HEK293 (cell line): ENCODE measurements around the gene VWC2L.
A peak's percentile ranks its signal among the peaks of the same experiment; 100 is the strongest.

Experiments used
- CTCF ChIA-PET: fragments of 350-600 bp; formaldehyde crosslinking; extraction: SDS; loops from one replicate; lab custom pipeline; 2021; ENCODE audit warnings: antibody characterized with exemption; lab: Yijun Ruan, JAX
- POLR2A ChIA-PET: fragments of 300-600 bp; formaldehyde crosslinking; extraction: SDS; loops from one replicate; lab custom pipeline; 2020; ENCODE audit warnings: antibody characterized with exemption, inconsistent platforms; lab: Yijun Ruan, JAX
- H3K27ac ChIP-seq: fragments of 200-500 bp; sonication (Bioruptor generic); 2 replicates; pipeline ENCODE4 v1.5.1; 2014; ENCODE audit warnings: low read depth, low read length, control low read depth, inconsistent platforms; ENCODE audit errors: extremely low read depth
- H3K36me3 ChIP-seq, 2 experiments: fragments of 200-500 bp in 1 of 2; sonication (Bioruptor generic) in 1 of 2; 1 replicate in 1 of 2; 2 replicates in 1 of 2; pipeline ENCODE4 v1.5.1; 2014 to 2017; ENCODE audit warnings: inconsistent platforms in 2 of 2, low read length in 2 of 2; ENCODE audit not compliant: control insufficient read depth in 2 of 2, insufficient read depth in 1 of 2
- H3K4me1 ChIP-seq: fragments of 200-500 bp; sonication (Bioruptor generic); 2 replicates; pipeline ENCODE4 v1.5.1; 2014; ENCODE audit warnings: mild to moderate bottlenecking, low read length, inconsistent platforms; ENCODE audit not compliant: control insufficient read depth, insufficient read depth
- H3K4me3 ChIP-seq: 2 replicates; pipeline ENCODE4 v1.5.1; 2011; ENCODE audit warnings: low read depth, mild to moderate bottlenecking, control low read depth, low read length, moderate library complexity
- H3K9me3 ChIP-seq: fragments of 200-500 bp; sonication (Bioruptor generic); 2 replicates; pipeline ENCODE4 v1.5.1; 2014; ENCODE audit warnings: low read depth, low read length, inconsistent platforms; ENCODE audit not compliant: control insufficient read depth, insufficient read depth
- FEZF1 ChIP-seq: fragments of 450-650 bp; formaldehyde crosslinking; IDR thresholded peaks from 2 replicates; pipeline ENCODE4 v1.5.1; 2016; ENCODE audit warnings: missing biosample characterization, missing genetic modification characterization
- GLIS2 ChIP-seq: fragments of 450-650 bp; formaldehyde crosslinking; IDR thresholded peaks from 2 replicates; pipeline ENCODE4 v1.5.1; 2016; ENCODE audit warnings: missing biosample characterization, missing genetic modification characterization
- SCRT2 ChIP-seq: fragments of 450-650 bp; formaldehyde crosslinking; IDR thresholded peaks from 2 replicates; pipeline ENCODE4 v1.5.1; 2016; ENCODE audit warnings: missing biosample characterization, missing genetic modification characterization
- WT1 ChIP-seq: fragments of 450-650 bp; formaldehyde crosslinking; IDR thresholded peaks from 2 replicates; pipeline ENCODE4 v1.5.1; 2016; ENCODE audit warnings: missing biosample characterization, missing genetic modification characterization
- ZNF138 ChIP-seq: fragments of 450-650 bp; formaldehyde crosslinking; IDR thresholded peaks from 2 replicates; pipeline ENCODE4 v1.5.1; 2016; ENCODE audit warnings: missing biosample characterization, missing genetic modification characterization, borderline replicate concordance
- ZNF311 ChIP-seq: fragments of 450-650 bp; formaldehyde crosslinking; IDR thresholded peaks from 2 replicates; pipeline ENCODE4 v1.5.1; 2017; ENCODE audit warnings: missing biosample characterization, missing genetic modification characterization, borderline replicate concordance
- ZNF366 ChIP-seq: fragments of 450-650 bp; formaldehyde crosslinking; conservative IDR thresholded peaks from 2 replicates; pipeline ENCODE4 v1.5.1; 2016; ENCODE audit warnings: missing biosample characterization, missing genetic modification characterization
- ZNF510 ChIP-seq: fragments of 450-650 bp; formaldehyde crosslinking; IDR thresholded peaks from 2 replicates; pipeline ENCODE4 v1.5.1; 2018; ENCODE audit warnings: mild to moderate bottlenecking, missing genetic modification characterization, missing biosample characterization; ENCODE audit not compliant: insufficient replicate concordance
- ZNF621 ChIP-seq: fragments of 450-650 bp; formaldehyde crosslinking; IDR thresholded peaks from 2 replicates; pipeline ENCODE4 v1.5.1; 2017; ENCODE audit warnings: missing biosample characterization, missing genetic modification characterization
- ZNF677 ChIP-seq: fragments of 450-650 bp; IDR thresholded peaks from 2 replicates; pipeline ENCODE4 v1.5.0; 2018; ENCODE audit warnings: missing biosample characterization, mild to moderate bottlenecking, missing genetic modification characterization, moderate library complexity
- ZNF830 ChIP-seq: fragments of 450-650 bp; IDR thresholded peaks from 2 replicates; pipeline ENCODE4 v1.5.0; 2018; ENCODE audit warnings: missing biosample characterization, missing genetic modification characterization, low read depth, mild to moderate bottlenecking, moderate library complexity
- TF ChIP-seq, protein P1 (sequence below): fragments of 450-650 bp; formaldehyde crosslinking; IDR thresholded peaks from 2 replicates; pipeline ENCODE4 v1.5.1; 2016; ENCODE audit warnings: missing biosample characterization, missing genetic modification characterization
- TF ChIP-seq, protein P2 (sequence below): fragments of 450-650 bp; formaldehyde crosslinking; IDR thresholded peaks from 2 replicates; pipeline ENCODE4 v1.5.1; 2016; ENCODE audit warnings: missing biosample characterization, missing genetic modification characterization

Gene VWC2L

DNA sequence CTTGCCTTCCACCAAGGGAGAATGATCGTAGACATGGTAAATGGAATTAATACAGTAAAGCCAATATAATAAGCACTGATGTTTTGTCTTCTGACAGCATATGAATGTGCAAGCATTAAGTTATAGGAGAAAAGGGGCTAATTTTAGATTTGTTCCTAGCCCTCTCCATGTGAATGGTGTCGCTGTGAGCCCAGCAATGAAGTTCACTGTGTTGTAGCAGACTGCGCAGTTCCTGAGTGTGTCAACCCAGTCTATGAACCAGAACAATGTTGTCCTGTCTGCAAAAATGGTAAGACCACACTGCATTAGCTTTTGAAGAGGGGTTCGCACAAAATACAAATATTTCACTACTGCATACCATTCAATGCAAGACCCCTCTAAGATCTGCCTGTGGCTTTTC lies 25.6 kb downstream of the VWC2L start (continued):
- TF ChIP-seq, protein P1, sequence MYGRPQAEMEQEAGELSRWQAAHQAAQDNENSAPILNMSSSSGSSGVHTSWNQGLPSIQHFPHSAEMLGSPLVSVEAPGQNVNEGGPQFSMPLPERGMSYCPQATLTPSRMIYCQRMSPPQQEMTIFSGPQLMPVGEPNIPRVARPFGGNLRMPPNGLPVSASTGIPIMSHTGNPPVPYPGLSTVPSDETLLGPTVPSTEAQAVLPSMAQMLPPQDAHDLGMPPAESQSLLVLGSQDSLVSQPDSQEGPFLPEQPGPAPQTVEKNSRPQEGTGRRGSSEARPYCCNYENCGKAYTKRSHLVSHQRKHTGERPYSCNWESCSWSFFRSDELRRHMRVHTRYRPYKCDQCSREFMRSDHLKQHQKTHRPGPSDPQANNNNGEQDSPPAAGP (tag by site-specific recombination): no peak
- TF ChIP-seq ZNF510 (tag by site-specific recombination) (no peak), ZNF621 (tag by site-specific recombination) (no peak)

DNA sequence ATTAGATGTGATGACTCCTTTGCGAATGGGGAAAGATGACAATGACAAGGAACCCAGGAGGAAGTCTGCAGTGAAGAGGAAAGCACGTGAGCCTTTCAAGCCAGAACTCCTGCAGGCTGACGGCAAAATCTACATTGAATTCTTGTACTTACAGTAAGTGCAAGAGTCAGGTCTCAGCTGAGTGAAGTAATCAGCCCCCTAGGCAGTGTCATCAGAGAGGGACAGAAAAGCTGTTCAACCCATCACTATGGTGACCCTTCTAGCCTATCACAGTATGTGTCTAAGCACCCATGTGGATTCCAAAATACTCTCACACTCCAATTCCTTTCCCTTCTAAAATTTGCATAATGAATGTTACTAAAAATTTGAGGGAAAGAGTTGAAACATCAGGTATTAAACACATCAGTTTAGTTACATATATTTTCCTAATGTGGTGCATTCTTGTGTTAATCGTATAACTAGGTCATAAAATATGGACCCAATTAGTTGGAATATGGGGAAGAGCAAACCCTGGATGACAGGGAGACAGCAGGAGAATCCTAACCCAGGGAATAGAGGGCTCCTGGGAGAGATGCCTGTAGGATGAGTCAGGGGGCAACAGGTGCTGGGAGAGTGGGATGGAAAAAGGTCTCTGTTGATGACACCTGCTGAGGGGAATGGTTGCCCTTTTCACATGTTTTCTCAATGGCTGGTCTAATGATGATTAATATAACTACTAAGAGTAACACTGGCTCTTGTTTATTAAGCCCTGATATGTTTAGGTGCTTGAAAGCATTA lies 39.5 kb downstream of the VWC2L start:
- no peaks in the 10 kb centered on the region for H3K9me3 ChIP-seq
- H3K4me1 ChIP-seq: no peaks in the 10 kb centered on the region
- no peak overlapping the region for H3K4me3 ChIP-seq
- POLR2A ChIA-PET: no interaction called here
- no peak for TF ChIP-seq ZNF677 (tag by site-specific recombination)
- TF ChIP-seq SCRT2 (tag by site-specific recombination): peak; percentile 37; the same call in 1 of the 2 replicates
- CTCF ChIA-PET: no interaction called here
- no peaks in the 10 kb centered on the region for H3K36me3 ChIP-seq
- H3K27ac ChIP-seq: no peak overlapping the region

DNA sequence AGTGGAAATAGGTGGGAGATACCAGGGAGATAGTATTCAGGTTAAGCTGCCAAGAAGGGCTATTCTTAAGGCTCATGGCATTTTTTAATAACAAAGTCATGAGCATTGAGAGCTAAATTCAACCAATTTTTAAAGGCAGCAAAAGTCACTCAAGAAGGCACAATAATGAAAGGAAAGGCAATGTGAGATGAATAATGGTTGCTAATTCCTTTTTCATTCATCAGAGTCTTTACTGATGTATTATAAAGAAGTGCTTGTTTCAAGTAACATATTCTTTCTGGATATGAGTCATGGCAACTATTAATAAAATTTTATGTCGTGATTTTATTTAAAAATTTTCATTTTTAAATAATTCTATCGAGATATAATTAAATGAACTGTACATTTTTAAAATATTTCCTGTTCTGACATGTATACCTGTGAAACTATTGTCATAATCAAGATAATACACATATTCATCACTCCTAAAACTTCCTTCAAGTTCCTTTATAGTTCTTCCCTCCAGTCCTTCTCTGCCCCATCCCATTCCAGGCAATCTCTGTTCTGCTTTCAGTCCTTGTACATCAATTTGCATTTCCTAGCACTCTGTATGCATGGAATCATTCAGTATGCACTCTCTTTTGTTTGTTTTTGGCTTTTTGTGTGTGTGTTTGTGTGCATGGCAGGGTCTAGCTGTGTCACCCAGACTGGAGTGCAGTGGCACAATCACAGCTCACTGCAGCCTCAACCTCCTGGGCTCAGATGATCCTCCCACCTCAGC lies 40.8 kb downstream of the VWC2L start:
- H3K4me1 ChIP-seq: no peaks in the 10 kb centered on the region
- no peak overlapping the region for H3K27ac ChIP-seq
- POLR2A ChIA-PET: no interaction called here
- TF ChIP-seq ZNF830 (tag by site-specific recombination): no peak
- H3K4me3 ChIP-seq: no peak overlapping the region
- CTCF ChIA-PET: no interaction called here
- no peaks in the 10 kb centered on the region for H3K36me3 ChIP-seq
- H3K9me3 ChIP-seq: no peaks in the 10 kb centered on the region

DNA sequence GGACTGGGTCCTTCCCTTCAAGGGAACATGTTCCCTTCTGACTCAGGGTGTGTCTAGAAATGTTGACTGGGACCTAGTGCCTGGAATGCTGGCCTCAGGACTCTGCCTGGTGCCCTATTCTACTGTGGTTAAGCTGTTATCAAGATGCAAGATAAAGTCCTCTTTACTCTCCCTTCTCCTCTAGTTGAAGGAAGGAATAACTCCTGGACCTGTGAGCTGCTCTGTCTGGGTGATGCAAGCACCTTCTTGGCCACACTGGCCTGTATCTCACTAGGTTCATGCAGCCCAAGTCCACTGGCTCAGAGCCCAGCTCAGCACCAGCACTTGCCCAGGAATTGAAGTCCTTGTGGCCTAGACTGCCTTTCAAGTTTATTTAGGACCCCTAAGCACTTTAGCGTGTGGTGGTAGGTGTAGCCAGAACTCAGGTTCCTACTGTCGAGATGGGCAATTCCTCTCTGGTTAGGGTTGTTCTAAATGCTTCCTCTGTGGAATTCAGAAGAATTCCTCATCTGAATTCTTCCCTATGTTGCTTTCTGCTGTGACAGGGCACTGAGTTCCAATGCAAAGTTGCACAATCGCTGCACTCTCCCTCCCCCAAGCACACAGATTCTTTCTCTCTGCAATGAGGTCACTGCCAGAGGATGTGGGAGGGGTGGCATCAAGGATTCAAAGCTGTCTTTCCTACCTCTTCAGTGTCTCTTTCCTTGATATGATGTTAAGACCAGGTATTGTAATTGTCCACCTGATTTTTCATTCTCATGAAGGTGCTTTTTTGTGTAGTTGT lies 54.7 kb downstream of the VWC2L start:
- ChIA-PET POLR2A (no interaction called here), CTCF (no interaction called here)
- Histone ChIP-seq H3K4me3 (no peak overlapping the region), H3K9me3 (no peaks in the 10 kb centered on the region), H3K4me1 (no peaks in the 10 kb centered on the region), H3K36me3 (no peaks in the 10 kb centered on the region), H3K27ac (no peak overlapping the region)
- TF ChIP-seq WT1 (tag by site-specific recombination) (no peak), ZNF366 (tag by site-specific recombination) (no peak), ZNF311 (tag by site-specific recombination) (no peak), GLIS2 (tag by site-specific recombination) (no peak), FEZF1 (tag by site-specific recombination) (no peak)

DNA sequence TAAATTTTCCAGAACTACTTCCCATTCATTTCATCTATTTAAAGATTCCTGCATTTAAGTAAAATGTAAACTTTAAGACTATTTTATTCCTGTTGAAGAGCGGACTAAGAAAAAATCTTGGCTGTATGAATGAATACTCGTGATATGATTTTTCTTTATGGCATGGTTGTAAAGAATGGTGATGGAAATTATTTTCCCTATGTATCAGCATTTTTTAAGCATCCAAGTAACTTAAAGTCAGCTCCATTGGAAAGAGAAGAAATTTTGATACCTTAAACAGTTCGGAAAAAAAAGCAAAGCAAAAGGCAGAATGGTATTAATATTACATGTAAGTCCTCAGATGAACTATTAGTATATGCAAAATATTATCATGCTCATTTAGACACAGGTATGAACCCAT lies 58.9 kb downstream of the VWC2L start:
- Histone ChIP-seq H3K4me1 (no peaks in the 10 kb centered on the region), H3K27ac (no peak overlapping the region), H3K36me3 (no peaks in the 10 kb centered on the region), H3K9me3 (no peaks in the 10 kb centered on the region), H3K4me3 (no peak overlapping the region)
- ChIA-PET POLR2A (no interaction called here), CTCF (interaction anchor here (0.6 to 0.7 kb wide), 3 partner anchors 118 to 1132 kb away, joined by 3 read pairs; no protein-coding TSS in a partner anchor)
- no peak for TF ChIP-seq ZNF138
- TF ChIP-seq, protein P2, sequence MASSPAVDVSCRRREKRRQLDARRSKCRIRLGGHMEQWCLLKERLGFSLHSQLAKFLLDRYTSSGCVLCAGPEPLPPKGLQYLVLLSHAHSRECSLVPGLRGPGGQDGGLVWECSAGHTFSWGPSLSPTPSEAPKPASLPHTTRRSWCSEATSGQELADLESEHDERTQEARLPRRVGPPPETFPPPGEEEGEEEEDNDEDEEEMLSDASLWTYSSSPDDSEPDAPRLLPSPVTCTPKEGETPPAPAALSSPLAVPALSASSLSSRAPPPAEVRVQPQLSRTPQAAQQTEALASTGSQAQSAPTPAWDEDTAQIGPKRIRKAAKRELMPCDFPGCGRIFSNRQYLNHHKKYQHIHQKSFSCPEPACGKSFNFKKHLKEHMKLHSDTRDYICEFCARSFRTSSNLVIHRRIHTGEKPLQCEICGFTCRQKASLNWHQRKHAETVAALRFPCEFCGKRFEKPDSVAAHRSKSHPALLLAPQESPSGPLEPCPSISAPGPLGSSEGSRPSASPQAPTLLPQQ (tag by site-specific recombination): no peak
